LNCaP clone FGC (cell line): ENCODE measurements around the gene ARHGEF11.

Experiments used
- DNase-seq: peaks from one replicate; pipeline ENCODE4 v3.0.0-alpha.2; 2011; ENCODE audit warnings: low read depth
- H3K4me3 ChIP-seq: 2 replicates; pipeline ENCODE4 v1.5.1; 2011; ENCODE audit warnings: mild to moderate bottlenecking, low read depth, low read length, control low read depth
- TF ChIP-seq, protein P1 (sequence below): IDR thresholded peaks from 2 replicates; pipeline ENCODE4 v1.5.1; 2012; ENCODE audit warnings: mild to moderate bottlenecking; ENCODE audit not compliant: control insufficient read depth, insufficient read depth; ENCODE audit errors: extremely low read depth

ARHGEF11 gene

DNA sequence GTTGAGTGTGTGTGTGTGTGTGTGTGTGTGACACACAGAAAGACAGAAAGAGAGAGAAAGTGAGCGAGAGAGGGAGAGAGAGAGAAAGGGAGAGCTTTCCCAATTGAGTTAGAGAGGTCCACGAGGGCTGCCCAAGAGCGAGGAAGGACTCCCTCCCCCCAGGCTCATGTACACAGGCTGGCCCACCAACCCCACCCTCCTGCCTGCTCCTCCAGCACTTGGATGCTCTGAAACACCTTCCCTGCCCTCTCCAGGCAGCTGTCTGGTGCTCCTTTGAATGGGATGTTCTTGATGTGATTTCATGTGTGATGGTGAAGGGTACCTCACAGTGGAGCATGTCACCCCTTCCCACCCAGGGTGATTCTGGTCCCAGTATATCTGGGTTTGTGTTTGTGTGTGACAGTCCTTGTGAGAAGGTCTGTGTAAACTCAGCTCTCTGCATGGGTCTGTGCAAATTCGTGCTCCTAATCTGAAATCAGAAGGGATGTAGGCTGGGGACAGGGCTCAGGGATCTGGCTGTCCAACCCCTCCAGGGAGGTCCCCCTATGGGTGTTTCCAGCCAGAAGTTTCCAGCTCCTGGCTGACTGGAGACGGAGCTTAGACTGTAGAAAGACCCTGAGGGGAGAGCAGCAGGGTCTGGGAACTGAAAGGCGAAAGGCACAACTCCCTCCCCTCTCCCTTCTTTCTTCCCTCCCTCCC is 158.8 kb downstream of the ARHGEF11 start:
- TF ChIP-seq, protein P1, sequence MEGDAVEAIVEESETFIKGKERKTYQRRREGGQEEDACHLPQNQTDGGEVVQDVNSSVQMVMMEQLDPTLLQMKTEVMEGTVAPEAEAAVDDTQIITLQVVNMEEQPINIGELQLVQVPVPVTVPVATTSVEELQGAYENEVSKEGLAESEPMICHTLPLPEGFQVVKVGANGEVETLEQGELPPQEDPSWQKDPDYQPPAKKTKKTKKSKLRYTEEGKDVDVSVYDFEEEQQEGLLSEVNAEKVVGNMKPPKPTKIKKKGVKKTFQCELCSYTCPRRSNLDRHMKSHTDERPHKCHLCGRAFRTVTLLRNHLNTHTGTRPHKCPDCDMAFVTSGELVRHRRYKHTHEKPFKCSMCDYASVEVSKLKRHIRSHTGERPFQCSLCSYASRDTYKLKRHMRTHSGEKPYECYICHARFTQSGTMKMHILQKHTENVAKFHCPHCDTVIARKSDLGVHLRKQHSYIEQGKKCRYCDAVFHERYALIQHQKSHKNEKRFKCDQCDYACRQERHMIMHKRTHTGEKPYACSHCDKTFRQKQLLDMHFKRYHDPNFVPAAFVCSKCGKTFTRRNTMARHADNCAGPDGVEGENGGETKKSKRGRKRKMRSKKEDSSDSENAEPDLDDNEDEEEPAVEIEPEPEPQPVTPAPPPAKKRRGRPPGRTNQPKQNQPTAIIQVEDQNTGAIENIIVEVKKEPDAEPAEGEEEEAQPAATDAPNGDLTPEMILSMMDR: no peak
- no peak overlapping the region for H3K4me3 ChIP-seq
- no peak for DNase-seq

DNA sequence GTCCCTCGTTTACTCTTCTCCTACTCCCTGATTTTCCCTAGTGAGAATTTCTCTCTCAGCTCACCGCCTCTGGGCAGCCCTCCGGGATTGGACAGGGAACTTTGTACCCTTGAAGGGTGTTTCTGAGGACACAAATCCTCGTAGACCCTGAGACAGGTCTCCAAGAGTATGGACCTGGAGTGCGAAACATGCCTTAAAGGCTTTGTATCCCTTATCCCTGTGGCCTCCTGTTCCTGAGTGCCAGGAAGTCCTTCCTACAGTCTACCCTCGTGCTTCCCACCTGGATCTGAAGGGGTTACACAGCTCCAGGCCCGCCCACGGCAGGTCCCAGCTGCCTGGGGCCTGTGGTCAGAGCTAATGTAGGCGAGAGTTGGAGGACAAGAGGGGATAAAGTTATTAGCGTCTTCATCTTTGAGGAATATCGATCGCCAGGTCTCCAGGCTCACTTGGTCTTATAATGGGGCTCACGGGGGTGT is 159.6 kb downstream of the ARHGEF11 start:
- TF ChIP-seq, protein P1: no peak
- DNase-seq: no peak

DNA sequence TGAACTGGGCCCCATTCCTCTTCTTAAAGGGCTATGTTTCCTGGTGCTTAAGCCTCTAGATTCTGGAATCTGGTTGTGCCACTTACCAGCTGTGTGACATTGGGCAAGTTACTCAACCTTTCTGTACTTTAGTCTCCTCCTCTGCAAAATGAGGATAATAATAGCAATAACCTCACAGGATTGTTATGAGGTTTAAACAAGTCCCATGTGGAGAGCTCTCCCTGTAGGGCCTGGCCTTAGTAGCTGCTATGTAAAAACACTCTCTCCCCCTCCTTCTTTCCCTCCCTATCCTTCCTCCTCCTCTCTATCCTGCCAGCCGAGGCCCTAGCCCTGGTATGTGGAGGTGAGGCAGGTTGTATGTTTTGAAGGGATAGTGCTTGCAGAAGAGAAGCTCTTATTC is 160.2 kb downstream of the ARHGEF11 start:
- TF ChIP-seq, protein P1: no peak
- no peak overlapping the region for H3K4me3 ChIP-seq
- DNase-seq: no peak

More for the DNA sequence above, 159.6 kb downstream of the ARHGEF11 start:
- H3K4me3 ChIP-seq: no peak overlapping the region
